Measurements from ENCODE around the gene TMEM72.
"Not testable (repeated sequence)": the region's sequence is repeated elsewhere in the genome, so short reads cannot be mapped to it uniquely, and the experiment has no call there.

TMEM72 gene

DNA sequence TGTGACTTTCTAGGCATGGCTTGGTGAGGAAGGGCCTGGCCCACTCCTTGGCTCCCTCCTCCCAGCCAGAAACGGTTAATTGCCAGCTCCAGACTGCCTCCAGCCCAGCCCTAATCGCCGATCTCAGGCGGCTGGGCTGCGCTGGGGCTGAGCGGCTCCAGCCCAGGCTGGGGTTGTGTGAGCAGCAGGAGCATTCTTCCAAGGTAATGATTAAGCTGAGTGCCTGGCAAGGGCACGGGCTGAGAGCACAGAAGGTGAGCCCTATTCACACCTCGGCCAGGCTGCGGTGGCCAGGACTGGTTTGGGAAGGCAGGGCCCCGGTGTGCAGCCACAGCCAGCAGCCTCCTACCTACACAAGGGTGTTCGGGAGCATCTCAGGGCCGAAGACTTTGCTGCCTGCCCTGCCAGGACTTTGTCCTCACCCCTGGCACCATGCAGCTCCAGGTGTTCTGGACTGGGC is at the start of gene TMEM72:
TMEM72 (plus strand) TSS at position 257 of the 460 bp plus-strand sequence; CDS start at position 433, 176 bp downstream.
- DNase-seq (ENCODE audit: low spot score), result no peak

DNA sequence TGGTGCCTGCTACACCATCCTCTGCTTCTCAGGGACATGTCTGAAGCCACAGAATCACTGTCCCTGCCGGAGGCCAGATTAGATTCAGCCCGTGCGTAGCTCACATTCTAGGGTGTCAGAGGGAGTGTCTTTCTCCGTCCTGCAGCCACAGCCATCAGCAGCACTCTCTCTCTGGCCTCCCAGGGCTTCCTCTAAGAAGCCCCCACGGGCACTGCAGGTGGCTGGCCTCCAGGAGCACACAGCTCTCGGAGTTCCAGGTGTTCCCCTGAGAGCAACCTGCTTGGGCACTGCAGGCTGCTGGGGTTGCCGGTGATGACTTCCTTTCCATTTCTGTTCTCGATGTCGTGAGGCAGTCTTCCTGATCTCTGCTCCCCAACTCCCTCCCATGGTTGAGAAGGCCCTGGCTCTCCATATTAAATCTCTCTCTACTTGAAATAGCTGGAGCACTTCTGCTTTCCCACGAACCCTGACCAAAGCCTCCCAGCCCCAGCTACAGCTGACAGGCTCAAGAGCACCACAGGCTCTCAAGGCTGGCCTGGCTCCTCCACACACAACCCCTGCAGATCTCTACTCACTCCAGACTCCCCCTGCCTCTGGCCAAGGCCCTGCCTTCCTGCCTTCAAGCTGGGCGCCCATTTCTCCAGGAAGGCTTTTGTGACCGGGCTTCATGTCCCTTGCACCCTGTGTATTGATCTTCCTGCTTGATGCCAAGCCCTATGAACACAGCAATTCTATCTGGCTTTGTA is 49.0 kb upstream of the TMEM72 start:
- DNase-seq (ENCODE audit: low spot score), result no peak

DNA sequence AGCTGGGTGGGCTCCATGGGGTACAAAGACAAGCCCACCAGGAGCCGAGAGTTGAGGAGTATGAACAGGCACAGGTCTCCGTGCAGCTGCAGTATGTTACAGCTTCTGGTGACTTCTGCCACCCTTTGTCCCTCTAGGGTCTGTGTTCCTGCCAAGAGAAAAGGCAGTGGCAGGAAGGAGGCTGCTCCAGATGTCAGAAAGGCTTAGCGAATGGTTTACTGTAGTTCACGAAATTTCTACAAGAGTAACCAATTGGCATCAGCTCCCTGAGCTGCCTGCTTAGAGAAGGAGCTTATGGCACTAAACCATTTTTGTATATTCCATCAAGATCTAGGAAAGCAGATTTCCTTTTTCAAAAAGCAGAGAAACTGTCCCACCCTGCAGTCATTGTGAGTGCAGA is 48.2 kb upstream of the TMEM72 start:
- no peak for DNase-seq (ENCODE audit: low spot score)

DNA sequence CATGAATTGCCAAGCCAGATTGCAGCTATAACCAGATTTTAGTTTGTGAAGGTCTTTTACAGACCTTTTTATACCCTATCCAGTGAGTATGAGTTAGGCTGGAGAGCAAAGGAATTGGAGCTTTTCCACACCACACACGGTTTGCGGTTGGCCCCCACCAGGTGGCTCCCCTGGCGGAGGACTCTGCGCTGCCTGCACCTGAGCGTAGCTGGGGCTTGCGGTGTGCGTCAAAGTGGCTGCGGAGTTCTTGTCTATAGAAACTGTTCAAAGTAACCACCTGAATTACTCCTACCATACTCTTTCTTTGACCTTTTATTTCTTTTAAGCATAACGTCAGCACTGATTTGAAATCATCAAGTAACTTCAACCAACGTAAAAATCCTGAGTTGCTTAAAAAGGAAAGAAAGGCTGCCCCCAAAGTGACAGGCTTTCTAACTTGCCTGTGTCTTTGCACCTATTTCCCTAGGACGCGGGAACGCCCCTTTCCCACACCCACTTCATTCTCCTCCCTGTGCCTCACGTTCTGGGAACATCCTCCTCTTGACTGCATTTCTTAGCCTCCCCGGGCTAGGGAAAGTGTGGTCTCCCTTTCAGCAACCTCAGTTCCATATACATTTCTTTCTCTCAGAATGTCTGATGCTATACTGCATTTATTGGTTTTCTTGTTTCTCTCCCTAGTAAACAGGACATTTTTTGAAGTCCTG is 47.6 kb upstream of the TMEM72 start:
- DNase-seq (ENCODE audit: low spot score), result no peak

DNA sequence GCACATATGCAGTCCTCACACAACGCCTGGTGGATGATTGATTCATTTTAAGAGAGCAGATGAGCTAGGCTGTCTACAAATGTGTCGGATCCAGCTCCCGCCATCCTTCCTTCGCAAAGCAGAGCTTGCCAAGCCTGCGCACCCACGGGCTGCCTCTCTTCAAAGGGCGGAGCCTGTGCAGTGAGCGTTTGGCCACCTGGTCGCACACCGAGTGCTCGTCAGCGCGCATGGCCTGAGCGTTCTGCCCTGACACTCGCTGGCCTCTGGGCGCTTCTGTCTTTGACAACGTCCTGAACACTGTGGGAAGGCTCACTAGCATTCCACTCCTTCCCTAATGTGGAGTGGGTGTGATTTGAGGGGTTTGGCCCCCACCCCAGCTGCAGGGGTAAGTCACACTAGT is 47.1 kb upstream of the TMEM72 start:
- no peak for DNase-seq (ENCODE audit: low spot score)

DNA sequence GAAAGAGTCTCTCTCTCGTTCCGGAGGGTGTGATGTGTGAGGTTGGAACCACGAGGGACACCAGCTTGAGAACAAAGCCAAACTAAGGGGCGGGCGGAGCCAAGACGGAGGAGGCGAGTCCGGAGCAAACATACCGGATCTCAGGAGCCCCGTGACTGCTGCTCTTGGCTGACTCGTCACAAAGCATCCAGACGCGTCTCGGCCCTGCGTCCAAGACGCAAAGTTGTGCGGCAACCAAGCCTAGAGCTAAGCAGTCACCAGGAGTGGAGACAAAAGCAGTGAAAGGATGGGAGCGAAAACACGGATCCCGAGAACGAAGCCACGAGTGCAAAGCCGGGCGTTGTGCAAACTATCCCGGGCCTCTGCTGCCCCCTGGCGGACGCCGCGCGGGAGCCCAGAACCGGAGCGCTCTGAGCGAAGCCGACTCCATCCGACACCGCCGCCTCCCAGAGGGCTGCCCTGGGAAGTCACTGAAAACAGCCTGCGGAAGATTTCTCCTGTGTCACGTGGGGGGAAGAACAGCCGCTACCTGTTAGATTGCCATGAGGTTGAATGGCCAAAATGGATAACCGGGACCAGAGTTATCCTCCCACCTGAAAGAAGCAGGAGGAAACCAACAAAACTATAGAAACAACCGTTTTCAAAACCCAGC is 46.4 kb upstream of the TMEM72 start:
- DNase-seq (ENCODE audit: low spot score), result peak; percentile 93

DNA sequence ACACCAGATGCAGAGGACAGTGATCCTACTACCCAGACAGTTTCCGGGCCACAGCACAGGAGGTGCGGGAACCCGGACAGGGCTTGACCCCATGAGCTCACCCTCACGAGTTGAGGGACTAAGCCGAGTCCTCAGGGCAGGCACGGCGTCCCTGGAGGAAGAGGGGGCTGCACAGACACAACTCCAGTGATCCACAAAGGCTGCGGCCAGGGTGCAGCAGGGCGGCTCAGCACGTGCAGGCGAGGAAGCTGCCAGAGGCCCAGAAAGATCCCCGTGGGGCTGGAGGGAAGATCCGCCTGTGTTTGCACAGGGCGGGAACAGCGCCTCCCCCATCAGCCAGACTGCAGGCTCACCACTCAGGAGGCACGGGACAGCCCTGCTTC is 45.9 kb upstream of the TMEM72 start:
- no peak for DNase-seq (ENCODE audit: low spot score)

DNA sequence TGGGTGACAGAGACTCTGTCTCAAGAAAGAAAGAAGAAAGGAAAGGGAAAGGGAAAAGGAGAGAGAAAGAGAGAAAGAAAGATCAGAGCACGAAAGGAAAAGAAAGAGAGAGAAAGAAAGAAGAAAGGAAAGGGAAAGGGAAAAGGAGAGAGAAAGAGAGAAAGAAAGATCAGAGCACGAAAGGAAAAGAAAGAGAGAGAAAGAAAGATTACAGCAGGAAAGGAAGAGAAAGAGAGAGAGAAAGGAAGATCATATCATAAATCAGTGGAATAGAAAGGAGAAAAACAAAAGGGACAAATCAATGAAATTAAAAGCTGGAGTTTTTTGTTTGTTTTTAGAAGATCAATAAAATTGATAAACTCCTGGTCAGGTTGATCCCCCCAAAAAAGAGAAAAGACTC is 44.8 kb upstream of the TMEM72 start:
- not testable (repeated sequence) for DNase-seq (ENCODE audit: low spot score)

DNA sequence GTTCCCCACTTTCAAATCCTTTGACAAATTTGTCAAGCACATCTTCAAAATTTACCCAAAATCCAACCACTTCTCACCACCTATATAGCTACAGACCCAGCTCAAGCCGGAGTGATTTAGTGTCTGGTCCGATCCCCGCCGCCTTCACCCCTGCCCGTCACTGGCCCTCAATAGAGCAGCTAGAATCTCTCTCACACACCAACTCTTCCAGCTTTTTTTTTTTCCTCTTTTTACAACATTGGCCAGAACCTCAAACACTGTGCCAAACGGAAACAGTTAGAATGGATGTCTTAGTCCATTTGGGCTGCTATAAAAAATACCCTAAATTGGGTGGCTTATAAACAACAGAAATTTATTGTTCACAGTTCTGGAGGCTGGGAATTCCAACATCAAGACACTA is 41.1 kb upstream of the TMEM72 start:
- no peak for DNase-seq (ENCODE audit: low spot score)

DNA sequence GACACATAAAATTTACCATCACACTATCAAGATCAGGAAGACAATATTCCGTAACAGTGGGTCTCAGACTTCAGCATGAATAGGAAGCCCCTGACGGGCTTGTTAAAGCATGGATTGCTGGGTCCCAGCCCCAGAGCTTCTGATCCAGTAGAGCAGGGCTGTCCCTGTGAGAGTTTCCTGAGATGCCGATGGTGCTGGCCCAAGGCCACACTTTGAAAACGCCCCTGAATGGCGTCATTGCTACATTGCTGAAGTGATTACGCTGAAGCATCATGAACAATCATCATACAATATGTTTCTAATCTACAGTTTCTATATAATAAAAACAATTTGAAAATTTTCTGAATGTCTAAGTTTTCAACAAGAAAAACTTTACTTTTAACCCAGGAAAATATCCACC is 38.0 kb upstream of the TMEM72 start:
- no peak for DNase-seq (ENCODE audit: low spot score)

DNA sequence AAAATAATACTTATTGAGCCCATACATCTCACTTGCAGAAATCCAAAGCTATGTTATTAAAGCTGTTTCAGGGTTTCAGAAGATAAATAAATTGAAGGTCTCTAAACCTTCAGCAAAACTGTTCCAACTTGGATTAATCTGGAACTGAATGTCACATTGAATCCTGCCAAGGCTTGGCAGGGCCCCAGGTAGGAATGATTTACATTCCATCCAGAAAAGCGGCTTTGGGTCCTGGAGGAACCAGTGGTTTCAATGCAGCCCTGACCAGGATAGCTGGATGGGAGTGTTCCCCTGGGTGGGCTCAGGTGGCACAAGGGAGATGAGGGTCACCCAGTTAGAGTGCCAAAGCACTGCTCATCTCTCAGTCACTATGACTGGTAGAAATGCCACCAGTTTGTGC is 37.0 kb upstream of the TMEM72 start:
- no peak for DNase-seq (ENCODE audit: low spot score)

DNA sequence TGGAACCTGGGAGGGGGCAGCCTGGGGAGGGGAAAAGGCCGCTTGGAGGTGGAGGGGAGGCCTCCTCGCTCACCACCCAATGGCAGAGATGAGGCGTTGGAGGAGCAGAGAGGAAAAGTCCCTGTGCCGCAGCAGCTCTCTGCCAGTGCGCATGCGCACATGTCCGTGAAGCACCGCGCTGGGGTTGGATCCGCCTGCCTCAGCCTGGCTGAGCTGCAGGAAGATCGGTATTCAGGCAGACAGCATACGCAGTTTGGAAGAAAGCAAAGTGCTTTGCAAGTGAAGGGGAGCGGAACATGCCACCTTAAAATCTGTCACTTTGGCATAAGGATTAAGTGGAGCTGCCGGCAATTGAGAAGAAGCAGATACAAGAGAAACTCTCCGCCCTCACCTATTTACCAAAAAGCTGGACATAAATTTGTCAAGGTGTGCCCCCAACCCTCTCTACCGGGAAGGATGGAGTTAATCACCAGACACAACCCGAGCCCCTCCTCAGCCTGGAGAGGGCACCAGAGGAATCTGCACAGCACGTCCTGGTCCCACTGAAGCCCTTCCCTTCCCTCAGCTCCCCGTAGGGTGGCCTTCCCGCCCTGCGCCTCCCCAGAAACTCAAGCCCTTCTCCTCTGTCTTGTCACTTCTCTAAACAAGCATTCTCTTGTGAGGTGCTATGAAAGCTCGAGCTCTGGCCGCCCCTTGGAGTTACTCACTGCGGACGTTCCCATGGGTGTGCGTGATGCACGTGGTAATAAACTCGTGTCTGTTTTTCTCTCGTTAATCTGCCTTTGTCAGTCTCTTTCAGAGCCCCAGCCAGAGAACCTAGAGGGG is 32.2 kb upstream of the TMEM72 start:
- DNase-seq (ENCODE audit: low spot score), result peak; percentile 92

DNA sequence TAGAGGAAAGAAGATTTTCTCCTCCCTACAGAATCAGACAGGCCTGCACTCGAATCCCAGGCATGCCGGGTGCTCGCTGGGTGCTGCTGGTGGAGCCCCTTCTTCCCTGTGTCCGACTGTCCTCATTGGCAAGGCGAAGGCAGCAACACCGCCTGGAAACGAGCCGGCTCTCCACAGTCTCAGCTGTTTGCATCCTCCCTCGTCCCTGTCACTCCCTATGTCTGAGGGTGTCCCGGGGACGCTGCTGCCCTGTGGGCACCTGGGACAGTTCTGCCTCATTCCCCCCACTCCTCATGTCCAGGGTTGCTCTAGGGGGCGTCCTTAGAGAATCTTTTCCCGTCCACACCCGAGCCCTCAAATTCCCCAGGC is 31.6 kb upstream of the TMEM72 start:
- DNase-seq (ENCODE audit: low spot score), result no peak

DNA sequence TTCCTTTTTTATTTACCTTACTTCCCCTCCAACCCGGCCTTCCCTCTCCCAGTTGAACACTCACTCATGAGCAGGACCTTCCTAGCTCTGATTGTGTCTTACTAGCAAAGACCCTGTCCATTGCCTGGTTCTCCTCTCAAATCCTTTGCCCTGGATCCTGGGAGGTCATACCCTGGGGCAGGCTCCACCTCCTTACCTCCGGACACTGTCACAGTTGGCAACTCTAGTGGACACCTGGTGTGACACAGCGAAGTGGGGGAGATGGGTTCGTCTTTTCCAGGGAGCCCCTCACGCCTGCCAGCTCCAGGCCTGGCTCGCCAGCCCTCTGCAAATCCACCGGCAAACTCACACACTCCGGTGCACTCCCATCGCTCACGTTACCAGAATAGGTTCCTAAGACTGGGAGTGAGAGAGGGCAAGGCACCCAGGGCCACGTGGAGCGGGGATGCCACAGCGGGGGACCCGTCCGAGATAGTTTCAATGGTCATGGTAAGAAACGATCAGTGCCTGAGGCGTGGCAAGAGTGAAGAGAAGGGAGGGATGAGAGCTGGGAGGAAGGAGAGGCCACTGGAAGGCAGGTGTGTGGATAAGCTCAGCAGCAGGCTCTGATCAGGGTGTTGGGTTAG is 30.9 kb upstream of the TMEM72 start:
- no peak for DNase-seq (ENCODE audit: low spot score)

DNA sequence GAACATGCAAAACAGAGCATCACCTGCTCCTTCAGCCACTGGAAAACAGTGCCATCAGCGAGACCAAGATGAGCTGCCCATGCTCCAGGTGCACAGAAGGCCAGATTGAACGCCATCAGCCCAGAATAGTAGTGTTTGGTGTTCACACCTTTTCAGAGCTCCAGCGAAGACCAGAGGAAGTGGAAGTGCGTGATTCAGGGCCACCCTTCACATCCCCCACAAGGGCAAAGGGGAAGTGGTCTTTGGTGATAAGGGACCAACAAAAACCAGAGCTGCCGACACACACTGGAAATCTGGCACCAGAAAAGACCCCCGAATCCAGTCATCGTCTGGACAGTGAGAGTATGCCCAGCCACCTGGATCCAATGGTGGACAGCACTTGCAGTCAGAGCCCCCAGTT is 29.5 kb upstream of the TMEM72 start:
- DNase-seq (ENCODE audit: low spot score), result no peak

DNA sequence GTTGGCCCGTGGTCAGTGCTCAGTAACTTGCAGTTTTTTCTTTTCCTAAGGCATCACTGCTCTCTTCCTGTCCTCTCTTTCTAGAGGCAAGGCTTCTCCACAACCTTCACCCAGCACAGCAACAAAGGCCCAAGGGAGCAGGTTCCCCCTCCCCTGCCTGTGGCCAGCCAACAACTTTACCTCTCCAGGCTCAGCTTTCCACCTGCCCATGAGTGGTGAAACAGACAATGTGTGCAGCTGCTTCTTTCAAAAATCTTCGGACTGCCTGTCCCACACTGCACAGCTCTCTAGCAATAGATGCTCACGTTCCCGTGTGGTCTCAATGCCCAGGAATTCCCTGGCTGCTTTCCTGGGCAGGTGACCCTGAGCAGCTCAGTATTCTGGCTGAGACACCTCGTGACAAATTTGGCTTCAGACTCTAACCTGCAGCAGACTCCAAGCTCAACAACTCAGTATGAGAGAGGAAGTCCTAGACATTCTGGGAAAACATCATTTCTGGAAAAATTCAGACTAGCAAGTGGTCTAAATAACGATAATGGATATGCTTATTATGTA is 28.9 kb upstream of the TMEM72 start:
- no peak for DNase-seq (ENCODE audit: low spot score)

DNA sequence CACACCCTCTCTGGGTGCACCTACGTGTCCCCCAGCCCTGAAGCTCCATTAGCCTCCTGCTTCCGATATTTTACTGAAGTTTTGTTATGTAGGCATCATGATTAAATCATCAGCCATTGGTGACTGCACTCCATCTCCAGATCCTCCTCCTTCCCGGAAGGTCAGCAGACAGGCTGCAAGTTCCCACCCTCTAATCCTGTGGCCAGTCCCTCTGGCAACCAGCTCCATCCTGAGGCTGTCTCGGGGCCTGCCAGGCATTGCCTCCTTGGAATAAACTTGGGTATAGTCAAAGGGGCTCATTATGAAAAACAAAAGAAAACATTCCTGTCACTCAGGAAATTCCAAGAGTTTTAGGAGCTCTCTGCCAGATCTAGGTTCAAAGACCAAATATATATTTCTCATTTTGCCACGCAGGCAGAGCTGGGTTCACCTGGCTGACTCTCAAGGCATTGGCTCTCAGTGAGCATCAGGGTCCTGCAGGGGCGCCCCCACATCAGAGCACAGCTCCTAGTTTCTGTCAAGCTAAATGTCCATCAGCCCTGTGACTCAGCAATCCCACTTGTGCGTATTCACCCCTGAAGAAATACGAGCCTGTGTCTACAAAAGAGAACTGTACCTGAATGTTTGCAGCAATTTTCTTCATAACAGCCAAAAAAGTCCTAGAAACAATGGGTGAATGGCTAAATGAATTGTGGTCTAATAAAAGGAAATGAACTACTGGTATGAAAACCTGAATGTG is 27.4 kb upstream of the TMEM72 start:
- no peak for DNase-seq (ENCODE audit: low spot score)

DNA sequence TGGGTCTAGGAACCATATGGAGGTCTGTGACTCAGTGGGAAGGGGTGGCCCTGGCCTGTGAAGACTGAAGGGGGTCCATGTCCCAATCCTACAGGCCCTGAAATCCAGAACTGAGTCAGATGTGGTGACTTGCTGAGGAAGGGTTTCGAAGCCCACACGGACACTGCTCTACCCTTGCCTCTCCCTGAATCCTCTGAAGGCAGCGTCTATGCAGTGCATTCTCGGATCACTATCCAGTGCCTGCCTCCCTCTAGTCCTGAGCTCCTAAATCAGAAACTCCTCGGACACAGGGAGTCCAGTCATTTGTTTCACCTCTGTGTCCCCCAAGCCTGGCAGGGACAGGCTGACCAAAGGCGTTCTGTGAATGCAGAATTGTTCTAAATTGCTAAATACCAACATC is 25.4 kb upstream of the TMEM72 start:
- no peak for DNase-seq (ENCODE audit: low spot score)

DNA sequence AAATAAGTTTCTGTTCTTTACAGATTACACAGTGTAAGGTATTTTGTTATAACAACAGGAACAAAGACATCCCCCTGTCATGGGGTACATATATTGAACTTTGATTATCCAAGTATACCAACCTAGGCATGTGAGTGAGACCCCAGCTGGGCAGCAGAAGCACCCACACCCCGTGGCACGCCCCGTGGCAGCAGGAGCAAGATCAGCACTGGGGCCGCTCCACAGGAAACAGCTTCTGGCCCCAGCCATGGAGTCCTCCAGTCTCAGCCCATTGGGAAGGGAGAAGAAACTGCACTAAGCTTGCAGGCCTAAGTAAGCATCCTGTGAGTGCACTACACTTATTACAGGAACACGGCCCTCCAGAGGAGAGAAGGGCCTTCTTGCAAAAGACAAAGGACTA is 24.2 kb upstream of the TMEM72 start:
- no peak for DNase-seq (ENCODE audit: low spot score)

DNA sequence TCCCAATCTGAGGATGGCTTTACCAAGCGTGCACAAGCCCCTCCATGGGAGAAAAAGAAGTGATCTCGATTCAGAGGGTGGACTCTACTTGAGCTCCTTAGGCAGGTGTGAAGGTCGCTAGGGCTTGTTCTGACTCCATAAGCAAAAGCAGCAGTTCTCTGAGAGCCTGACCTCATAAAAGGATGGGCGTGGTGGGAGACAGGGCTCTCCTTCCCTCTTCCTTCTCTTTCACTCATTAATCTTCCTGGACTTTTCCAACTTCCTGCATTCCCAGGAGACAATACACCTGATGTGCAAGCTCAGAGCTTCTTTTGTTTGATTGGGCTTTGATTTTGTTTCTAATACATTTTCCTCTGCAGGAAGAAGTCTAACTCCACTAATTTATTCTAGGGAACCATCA is 22.3 kb upstream of the TMEM72 start:
- DNase-seq (ENCODE audit: low spot score), result no peak

DNA sequence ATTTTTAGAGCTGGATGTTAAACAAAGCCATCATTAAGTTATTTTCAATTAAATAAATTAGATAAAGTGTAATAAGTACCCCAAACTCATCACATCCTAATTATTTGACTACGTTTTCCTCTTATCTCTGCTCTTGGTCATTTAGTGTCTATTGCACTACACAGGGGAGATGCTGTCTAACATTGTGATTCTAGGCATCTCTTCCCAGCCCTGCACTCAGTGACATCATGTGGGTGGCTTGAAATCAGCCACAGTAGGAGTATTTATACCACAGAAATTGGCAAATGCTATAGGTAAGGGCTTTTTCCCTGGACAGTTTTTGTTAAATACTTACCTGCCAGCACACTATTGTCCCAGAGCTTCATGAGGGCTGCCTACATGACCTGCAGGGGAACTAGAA is 21.3 kb upstream of the TMEM72 start:
- no peak for DNase-seq (ENCODE audit: low spot score)

Data from hepatic stellate cell (primary cell).